BLaER1 (cell line): Measurements from ENCODE around the gene CDHR4.
"Not testable (repeated sequence)": the region's sequence is repeated elsewhere in the genome, so short reads cannot be mapped to it uniquely, and the experiment has no call there.

ENCODE experiments used
- H3K27ac ChIP-seq: shearing (Covaris generic); formaldehyde crosslinking; 2 replicates; pipeline ENCODE4 v1.8.1; 2022
- H3K27me3 ChIP-seq: shearing (Covaris generic); formaldehyde crosslinking; 2 replicates; pipeline ENCODE4 v1.8.1; 2022
- H3K36me3 ChIP-seq: shearing (Covaris generic); formaldehyde crosslinking; 2 replicates; pipeline ENCODE4 v1.8.1; 2022
- H3K4me1 ChIP-seq: shearing (Covaris generic); formaldehyde crosslinking; 2 replicates; pipeline ENCODE4 v1.8.1; 2022
- H3K4me2 ChIP-seq: shearing (Covaris generic); formaldehyde crosslinking; 2 replicates; pipeline ENCODE4 v1.8.1; 2022
- H3K4me3 ChIP-seq: shearing (Covaris generic); formaldehyde crosslinking; 2 replicates; pipeline ENCODE4 v1.8.1; 2022
- H3K9ac ChIP-seq: shearing (Covaris generic); formaldehyde crosslinking; 2 replicates; pipeline ENCODE4 v1.8.1; 2022
- H3K9me3 ChIP-seq: shearing (Covaris generic); formaldehyde crosslinking; 2 replicates; pipeline ENCODE4 v1.8.1; 2022
- H4K20me1 ChIP-seq: shearing (Covaris generic); formaldehyde crosslinking; 2 replicates; pipeline ENCODE4 v1.8.1; 2022
- Cebpa-rat ChIP-seq: shearing (Covaris generic); IDR thresholded peaks from 2 replicates; pipeline ENCODE4 v1.8.1; 2022

Gene CDHR4

GRCh38 chr3:49792371-49793150 is 7.1 kb downstream of the CDHR4 start:
- no peaks in the 10 kb centered on the region for H3K27me3 ChIP-seq
- no peak overlapping the region for H3K9ac ChIP-seq
- TF ChIP-seq Cebpa-rat, result no peak
- no peaks in the 10 kb centered on the region for H3K36me3 ChIP-seq
- no peak overlapping the region for H3K4me3 ChIP-seq
- no peaks in the 10 kb centered on the region for H3K9me3 ChIP-seq
- H3K4me1 ChIP-seq, result peaks cover 31% of the 10 kb centered on the region
- H3K4me2 ChIP-seq, result no peak overlapping the region
- H3K27ac ChIP-seq, result no peak overlapping the region
- no peaks in the 10 kb centered on the region for H4K20me1 ChIP-seq

- H4K20me1 ChIP-seq, result no peaks in the 10 kb centered on the region
- H3K4me1 ChIP-seq, result peaks cover 33% of the 10 kb centered on the region
- no peak for TF ChIP-seq Cebpa-rat
- H3K9ac ChIP-seq, result no peak overlapping the region
- H3K4me3 ChIP-seq, result no peak overlapping the region
- no peak overlapping the region for H3K4me2 ChIP-seq
- H3K27me3 ChIP-seq, result no peaks in the 10 kb centered on the region
- H3K27ac ChIP-seq, result no peak overlapping the region
- H3K9me3 ChIP-seq, result no peaks in the 10 kb centered on the region
- no peaks in the 10 kb centered on the region for H3K36me3 ChIP-seq
These were observed 8.1 kb downstream of the CDHR4 start for GRCh38 chr3:49791571-49791970.

- H3K9me3 ChIP-seq, result no peaks in the 10 kb centered on the region
- H3K27ac ChIP-seq, result peak overlapping the region; percentile 24; the same call in 1 of the 2 replicates
- peak overlapping the region; percentile 62 for H3K4me2 ChIP-seq
- peaks cover 33% of the 10 kb centered on the region for H3K4me1 ChIP-seq
- no peaks in the 10 kb centered on the region for H3K27me3 ChIP-seq
- no peaks in the 10 kb centered on the region for H4K20me1 ChIP-seq
- no peak for TF ChIP-seq Cebpa-rat
- no peak overlapping the region for H3K4me3 ChIP-seq
- no peaks in the 10 kb centered on the region for H3K36me3 ChIP-seq
- H3K9ac ChIP-seq, result 0 out of 2 replicates have a peak overlapping the region, but pooled peaks have one; percentile 2
These were observed 8.9 kb downstream of the CDHR4 start for GRCh38 chr3:49790626-49791411.

- Histone ChIP-seq H3K9ac (no peak overlapping the region), H3K4me1 (peaks cover 55% of the 10 kb centered on the region), H3K36me3 (peaks cover 13% of the 10 kb centered on the region), H3K4me3 (no peak overlapping the region), H3K9me3 (no peaks in the 10 kb centered on the region), H4K20me1 (peaks cover 16% of the 10 kb centered on the region; the same call in 1 of the 2 replicates), H3K4me2 (no peak overlapping the region), H3K27ac (no peak overlapping the region), H3K27me3 (no peaks in the 10 kb centered on the region)
- TF ChIP-seq Cebpa-rat, result no peak
These were observed 11.6 kb downstream of the CDHR4 start for GRCh38 chr3:49788056-49788455.

GRCh38 chr3:49787536-49787935 is 12.1 kb downstream of the CDHR4 start:
- Histone ChIP-seq H3K4me2 (peak overlapping the region; percentile 99), H3K36me3 (peaks cover 18% of the 10 kb centered on the region), H3K4me3 (no peak overlapping the region), H3K27ac (peak overlapping the region; percentile 92; the same call in 1 of the 2 replicates), H3K27me3 (no peaks in the 10 kb centered on the region), H3K9ac (0 out of 2 replicates have a peak overlapping the region, but pooled peaks have one; percentile 92), H3K4me1 (peaks cover 60% of the 10 kb centered on the region), H4K20me1 (peaks cover 22% of the 10 kb centered on the region; the same call in 1 of the 2 replicates), H3K9me3 (no peaks in the 10 kb centered on the region)
- no peak for TF ChIP-seq Cebpa-rat

- TF ChIP-seq Cebpa-rat, result no peak
- peak overlapping the region; percentile 96 for H3K4me3 ChIP-seq
- H3K27me3 ChIP-seq, result no peaks in the 10 kb centered on the region
- H3K27ac ChIP-seq, result peak overlapping the region; percentile 92
- H4K20me1 ChIP-seq, result peaks cover 26% of the 10 kb centered on the region; the same call in 1 of the 2 replicates
- H3K4me1 ChIP-seq, result peaks cover 60% of the 10 kb centered on the region
- H3K9ac ChIP-seq, result peak overlapping the region; percentile 92
- peak overlapping the region; percentile 99 for H3K4me2 ChIP-seq
- H3K9me3 ChIP-seq, result no peaks in the 10 kb centered on the region
- peaks cover 22% of the 10 kb centered on the region for H3K36me3 ChIP-seq
These were observed 12.6 kb downstream of the CDHR4 start for GRCh38 chr3:49787182-49787464.

GRCh38 chr3:49786357-49787181 is 13.1 kb downstream of the CDHR4 start, which contains the start of gene IP6K1:
Gene IP6K1 (minus strand): TSS chr3:49786542. CDS start chr3:49748040, 38,502 bp downstream.
- peaks cover 62% of the 10 kb centered on the region for H3K4me1 ChIP-seq
- peaks cover 31% of the 10 kb centered on the region; the same call in 1 of the 2 replicates for H4K20me1 ChIP-seq
- H3K9me3 ChIP-seq, result no peaks in the 10 kb centered on the region
- TF ChIP-seq Cebpa-rat, result no peak
- peak within 1 kb of the TSS; percentile 92 for H3K9ac ChIP-seq
- peak within 1 kb of the TSS; percentile 96 for H3K4me3 ChIP-seq
- peak within 1 kb of the TSS; percentile 92 for H3K27ac ChIP-seq
- peaks cover 27% of the 10 kb centered on the region for H3K36me3 ChIP-seq
- H3K27me3 ChIP-seq, result no peaks in the 10 kb centered on the region
- H3K4me2 ChIP-seq, result peak within 1 kb of the TSS; percentile 99

- Histone ChIP-seq H3K27ac (peak overlapping the region; percentile 92), H4K20me1 (peaks cover 39% of the 10 kb centered on the region), H3K4me3 (peak overlapping the region; percentile 96), H3K9me3 (no peaks in the 10 kb centered on the region), H3K9ac (peak overlapping the region; percentile 92), H3K4me2 (peak overlapping the region; percentile 87), H3K4me1 (peaks cover 62% of the 10 kb centered on the region), H3K36me3 (peaks cover 35% of the 10 kb centered on the region), H3K27me3 (no peaks in the 10 kb centered on the region)
- TF ChIP-seq Cebpa-rat, result no peak
These were observed 13.9 kb downstream of the CDHR4 start for GRCh38 chr3:49785565-49786356.

GRCh38 chr3:49782277-49782676 is 17.4 kb downstream of the CDHR4 start:
- Histone ChIP-seq H3K4me1 (peaks cover 50% of the 10 kb centered on the region), H3K36me3 (peaks cover 61% of the 10 kb centered on the region), H4K20me1 (peaks cover 74% of the 10 kb centered on the region)
- not testable (repeated sequence) for H3K9me3 ChIP-seq, H3K27me3 ChIP-seq, H3K9ac ChIP-seq, H3K4me3 ChIP-seq, H3K27ac ChIP-seq, H3K4me2 ChIP-seq
